GM18502 (cell line): Measurements from ENCODE around the gene PLEKHH1.

Experiments used
- ATAC-seq: cut with Tn5 transposase; IDR thresholded peaks from one replicate; pipeline ENCODE4 v1.9.1; 2021; ENCODE audit warnings: mild to moderate bottlenecking; ENCODE audit not compliant: unreplicated experiment, poor library complexity

PLEKHH1 gene

DNA sequence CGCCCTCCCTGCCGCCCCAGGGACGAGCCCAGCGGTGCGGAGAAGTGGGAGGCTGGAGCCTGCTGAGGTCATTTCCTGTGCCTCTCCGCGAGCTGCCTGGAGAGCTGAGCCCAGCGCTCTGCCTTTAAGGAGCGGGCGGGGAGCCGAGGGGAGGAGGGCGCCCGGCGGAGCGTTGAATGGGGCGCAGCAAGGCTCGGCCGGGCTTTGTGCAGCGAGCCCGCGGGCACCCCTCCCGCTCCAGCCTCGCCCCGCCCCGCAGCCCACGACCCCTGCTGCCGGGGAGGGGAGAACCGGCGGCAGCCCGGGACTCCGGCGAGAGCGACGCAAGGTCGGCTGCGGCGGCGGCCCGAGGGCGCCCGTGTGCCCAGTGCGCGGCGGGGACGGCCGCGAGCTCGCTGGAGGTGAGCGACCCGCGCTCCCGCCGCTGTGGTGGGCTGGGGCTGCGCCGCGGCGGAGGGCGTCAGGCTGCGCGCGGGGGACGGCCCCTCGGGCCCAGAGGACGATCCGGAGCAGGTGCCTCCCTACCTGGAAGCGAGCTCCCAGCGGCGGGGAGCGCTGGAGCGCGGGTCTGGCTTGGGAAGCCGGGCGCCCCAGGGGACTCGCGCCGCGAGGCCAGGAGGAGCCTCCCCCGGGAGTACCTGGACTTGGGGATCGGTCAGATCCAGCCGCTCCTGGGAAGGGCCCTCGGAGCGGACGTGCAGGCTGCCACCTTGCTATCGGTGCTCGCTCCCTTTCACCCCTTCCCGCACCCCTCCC, at the start of gene PLEKHH1:
PLEKHH1 (plus strand) TSS at position 293 of the 756 bp plus-strand sequence. CDS start 8,578 bp downstream, outside the sequence.
- peak; percentile 88 for ATAC-seq

GRCh38 chr14:67483579-67484285, 49.4 kb upstream of the PLEKHH1 start:
- ATAC-seq = no peak

DNA sequence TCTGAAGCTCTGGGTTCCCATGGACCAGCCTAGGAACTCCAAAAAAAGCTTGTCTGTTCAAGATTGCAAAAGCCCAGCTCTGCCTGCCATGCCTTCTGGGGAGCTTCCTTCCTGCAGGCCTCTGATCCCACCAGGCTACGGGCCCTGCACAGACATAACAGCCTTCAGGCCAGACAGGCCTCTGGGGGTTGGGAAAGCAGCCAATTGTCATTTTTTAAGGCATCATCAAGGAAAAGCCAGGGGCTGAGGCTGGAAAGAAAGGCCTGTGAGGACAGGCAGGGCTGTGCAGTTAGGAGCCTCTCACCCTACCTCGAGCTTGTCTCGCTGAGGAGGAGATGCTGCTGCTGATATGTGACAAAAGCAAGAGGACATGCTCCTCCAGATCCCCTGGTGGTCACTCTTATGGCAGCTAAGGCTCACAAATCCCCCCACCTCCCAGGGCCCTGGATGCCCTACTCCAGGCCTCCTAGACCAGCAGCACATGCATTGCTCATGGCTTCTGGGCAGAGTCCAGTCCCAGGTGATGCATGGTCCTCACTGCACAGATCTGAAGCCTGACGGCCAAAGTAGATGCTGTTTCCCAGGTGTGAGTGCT, 47.5 kb upstream of the PLEKHH1 start:
- ATAC-seq = no peak

DNA sequence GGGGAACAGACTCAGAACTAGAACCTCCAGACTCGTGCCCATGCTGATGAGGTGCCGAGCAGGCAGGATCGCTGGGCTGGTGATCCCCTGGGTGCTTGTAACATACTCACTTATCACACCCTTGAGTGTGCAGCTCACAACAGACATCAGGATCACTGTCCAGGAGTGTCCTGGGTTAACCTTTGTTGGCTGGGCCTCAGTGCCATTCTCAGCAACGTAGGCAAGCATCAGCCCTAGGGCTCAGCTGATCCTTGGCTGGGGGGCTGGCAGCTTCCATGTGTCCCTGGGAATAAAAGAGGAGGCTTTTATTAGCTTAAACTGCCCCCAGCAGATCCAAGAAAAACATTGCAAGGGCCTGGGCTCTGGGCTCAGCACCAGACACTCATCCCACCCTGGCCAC, 46.2 kb upstream of the PLEKHH1 start:
- no peak for ATAC-seq

- no peak for ATAC-seq
Observed at GRCh38 chr14:67487332-67487731, 45.8 kb upstream of the PLEKHH1 start.

DNA sequence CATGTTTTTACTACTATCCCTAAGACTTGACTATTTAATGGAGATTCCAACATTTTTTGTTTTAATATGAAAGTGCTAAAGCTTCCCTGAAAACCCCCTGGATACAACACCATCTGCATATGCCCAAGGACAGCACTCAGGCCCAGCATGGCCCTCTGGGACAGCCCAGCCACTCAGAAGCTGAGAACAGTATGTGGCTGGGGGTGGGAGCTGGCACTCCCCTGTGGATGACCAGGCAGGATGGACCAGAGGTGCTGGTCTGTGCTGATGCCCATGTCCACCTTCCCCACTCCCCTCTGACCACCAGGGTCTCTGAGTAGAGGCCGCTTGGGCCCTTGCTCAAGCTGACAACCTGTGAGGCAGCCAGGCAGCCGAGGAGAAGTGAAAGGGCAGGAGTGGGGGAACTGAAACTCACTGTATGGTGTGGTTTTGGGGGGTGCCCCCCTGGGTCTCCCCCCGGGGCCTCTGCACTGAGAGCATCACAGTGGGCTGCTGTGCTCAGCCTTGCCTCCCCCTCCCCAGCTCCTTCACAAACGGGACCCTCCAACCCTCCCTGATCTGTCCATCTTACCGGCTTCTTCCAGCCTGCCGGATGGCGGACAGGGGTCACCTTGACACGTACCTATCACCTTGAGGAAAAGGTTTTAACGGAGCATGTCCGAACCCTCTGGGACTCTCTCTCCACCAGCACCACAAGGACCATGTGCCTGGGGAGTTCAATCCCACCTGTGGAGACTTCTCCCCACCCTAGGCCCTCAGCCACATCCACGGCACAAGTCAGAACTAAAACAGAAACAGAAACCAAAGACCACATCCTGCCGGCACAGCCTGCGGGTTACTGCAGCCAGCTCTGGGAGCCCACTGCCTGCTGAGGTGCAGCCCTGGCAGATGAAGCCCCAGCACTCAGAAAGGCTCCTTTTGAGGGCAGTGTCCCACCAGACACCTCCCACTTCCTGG, 44.9 kb upstream of the PLEKHH1 start, which contains the start of gene TMEM229B:
TMEM229B (minus strand) TSS at position 785 of the 957 bp plus-strand sequence. CDS start 14,798 bp downstream, outside the sequence.
- ATAC-seq = peak; percentile 85

DNA sequence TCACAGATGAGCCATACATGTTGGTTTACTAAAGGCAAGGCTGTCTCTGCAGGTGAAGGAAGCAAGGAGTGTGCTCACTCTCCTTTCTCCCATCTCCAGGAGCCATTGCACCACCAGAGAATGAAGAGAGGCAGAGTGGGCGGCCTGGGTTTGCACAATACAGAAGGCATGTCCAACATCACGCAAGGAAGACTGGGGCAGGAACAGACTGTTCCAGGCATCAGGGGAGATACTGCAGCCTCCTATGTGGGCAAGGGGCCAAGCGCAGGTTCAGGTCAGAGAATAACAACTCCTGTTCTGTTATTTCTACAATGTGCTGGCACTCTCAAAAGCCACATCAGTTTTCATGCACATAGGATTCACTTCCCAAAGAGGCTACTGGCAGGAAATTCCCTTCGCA, 42.9 kb upstream of the PLEKHH1 start:
- ATAC-seq = no peak

GRCh38 chr14:67491285-67491684, 41.8 kb upstream of the PLEKHH1 start:
- ATAC-seq = no peak

DNA sequence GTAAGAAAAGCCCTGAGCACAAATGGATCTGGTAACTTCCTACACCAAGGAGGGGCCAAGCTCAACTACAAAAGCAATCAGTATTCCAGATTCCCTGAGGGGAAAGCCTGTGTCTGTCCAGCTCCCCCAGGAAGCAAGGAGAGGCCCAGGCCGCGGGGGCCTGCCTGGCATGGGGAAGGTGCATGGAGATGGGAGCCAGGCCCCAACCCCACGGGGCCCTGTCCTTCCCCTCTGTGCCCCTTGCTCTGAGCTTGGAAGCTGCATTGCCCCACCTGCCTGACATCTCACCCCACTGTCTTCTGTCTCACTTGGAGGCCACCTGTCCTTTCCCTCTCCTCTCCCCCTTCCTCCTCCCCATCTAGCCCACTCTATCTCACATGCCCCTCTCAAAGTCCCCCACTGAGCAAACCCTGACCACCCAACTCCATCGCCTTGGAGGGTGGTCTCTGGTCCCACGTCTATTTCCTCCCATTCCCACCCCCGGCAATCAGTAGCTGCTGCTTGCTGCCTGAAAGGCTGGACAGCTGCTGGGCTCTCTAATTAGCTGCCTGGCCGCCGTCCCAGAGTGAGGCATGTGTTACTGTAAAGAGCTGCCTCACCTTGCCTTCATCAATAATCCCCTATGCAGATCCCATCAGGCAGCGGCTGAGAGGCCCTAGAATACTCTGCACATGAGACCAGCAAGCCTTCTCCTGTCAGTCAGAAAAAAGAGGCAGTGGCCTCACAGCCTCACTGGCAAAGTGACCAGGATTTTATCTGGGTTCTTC, 41.2 kb upstream of the PLEKHH1 start:
- ATAC-seq = no peak

DNA sequence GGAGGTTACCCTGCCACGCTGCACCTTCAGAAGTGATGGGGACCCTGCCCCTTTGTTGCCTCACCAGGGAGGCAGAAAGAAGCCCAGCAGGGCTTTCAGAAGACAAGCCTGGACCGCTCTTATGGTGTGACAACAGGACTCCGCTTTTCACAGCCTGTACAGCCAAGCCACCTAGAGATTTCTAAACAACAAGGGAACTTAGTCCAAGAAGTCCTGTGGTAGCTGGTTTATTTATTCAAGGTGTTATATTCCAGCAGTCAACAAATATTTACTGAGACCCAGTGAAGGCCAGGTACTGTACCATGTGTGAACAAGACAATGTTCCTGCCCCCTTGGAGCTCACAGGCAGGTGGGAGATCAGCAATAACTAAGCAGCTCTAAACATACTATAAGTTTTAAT, 40.6 kb upstream of the PLEKHH1 start:
- ATAC-seq = no peak

GRCh38 chr14:67493092-67493717, 39.9 kb upstream of the PLEKHH1 start:
- ATAC-seq = peak; percentile 55

GRCh38 chr14:67495827-67496226, 37.3 kb upstream of the PLEKHH1 start:
- ATAC-seq = no peak

DNA sequence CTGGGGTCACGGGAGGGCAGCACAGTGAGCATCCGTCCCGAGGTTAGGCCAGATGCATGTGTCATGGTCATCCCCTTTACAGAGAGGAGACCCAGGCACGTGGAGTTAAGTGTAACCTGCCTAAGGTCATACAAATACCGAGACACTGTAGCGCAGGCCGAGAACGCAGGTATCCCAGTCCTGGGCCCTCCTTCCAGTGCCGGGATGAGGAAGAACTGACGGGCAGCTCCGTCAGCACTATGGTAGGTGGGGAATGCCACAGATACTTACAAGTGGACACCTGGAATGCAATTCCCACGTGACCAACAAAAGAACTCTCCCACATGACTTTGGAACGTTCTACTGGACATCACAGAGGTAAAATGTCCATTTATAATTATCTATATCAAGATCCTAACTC, 35.9 kb upstream of the PLEKHH1 start:
- ATAC-seq = no peak

GRCh38 chr14:67497716-67498115, 35.4 kb upstream of the PLEKHH1 start:
- ATAC-seq = no peak

GRCh38 chr14:67500981-67501380, 32.1 kb upstream of the PLEKHH1 start:
- ATAC-seq = no peak

DNA sequence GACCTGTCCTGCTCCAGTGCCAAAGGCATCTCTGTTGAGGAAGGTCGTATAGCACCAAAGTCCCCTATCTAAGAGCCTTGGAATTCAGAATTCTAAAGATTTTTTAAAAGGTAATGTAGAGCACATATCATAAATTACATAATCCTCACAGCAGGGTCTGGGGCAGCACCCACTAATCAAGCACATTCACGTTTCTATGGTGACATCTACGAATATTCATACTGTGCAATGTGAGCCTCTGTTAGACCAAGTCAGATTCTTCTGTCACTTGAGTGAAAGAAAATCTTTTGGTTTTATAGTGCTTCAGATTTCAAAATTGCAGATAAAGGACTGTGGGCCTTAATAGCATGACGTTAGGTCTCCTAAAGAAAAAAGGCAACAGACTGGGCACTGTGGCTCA, 31.4 kb upstream of the PLEKHH1 start:
- no peak for ATAC-seq

DNA sequence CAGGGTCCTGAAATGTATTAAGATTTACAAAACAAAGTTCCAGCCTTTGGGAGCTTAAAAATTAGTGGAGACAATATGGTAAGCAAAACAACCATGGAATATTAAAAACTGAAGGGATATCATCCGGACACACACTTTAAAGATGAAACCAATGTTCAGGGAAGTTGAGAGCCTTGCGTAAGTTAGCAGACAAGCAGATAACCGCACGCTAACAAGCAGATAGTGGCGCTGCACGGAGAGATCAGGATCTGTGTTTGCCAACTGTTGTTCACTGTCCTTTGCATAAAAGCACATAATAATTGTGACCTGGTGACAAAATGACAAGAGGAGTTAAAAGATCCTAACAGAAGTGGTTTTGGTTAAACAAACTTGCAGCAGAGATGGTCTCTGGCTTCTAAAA, 30.2 kb upstream of the PLEKHH1 start:
- no peak for ATAC-seq

DNA sequence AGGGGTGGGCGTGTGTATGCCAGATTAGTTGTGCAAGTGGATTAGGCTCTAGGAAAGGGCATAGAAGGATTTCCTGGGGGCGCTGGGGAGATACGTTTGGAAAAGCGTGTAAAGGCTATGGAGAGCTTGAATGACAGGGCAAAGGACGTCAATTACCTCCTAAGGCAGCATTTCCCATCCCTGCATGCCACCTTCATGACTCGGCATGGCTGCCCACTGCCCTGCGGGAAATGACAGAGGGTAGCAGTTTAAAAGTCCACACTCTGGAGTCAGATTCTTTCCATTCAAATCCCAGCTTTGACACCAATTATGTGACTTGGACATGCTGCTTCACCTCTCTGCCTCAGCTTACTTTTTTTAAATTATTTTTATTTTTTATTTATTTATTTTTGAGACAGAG, 29.8 kb upstream of the PLEKHH1 start:
- ATAC-seq = no peak

DNA sequence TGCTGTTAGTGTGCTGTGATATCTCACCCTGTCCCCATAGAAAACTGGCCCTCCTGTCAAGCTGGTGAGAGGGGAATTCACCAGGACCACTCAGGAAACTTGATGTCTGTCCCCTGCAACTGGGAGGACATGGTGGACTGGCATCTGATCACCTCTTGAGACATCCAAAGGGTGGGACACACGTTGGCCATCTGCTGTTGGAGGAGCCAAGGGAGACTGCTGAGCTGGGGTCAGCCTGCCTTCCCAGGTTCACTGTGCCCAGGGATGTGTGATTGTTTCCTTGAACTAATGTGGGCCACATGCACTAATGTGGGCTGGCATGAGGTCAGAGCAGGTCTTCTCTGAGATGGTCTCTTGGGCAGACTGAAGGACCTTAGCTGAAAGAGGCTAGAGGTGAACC, 27.8 kb upstream of the PLEKHH1 start:
- ATAC-seq = no peak
